Measurements from ENCODE around the gene ACVRL1.

The ACVRL1 gene

DNA sequence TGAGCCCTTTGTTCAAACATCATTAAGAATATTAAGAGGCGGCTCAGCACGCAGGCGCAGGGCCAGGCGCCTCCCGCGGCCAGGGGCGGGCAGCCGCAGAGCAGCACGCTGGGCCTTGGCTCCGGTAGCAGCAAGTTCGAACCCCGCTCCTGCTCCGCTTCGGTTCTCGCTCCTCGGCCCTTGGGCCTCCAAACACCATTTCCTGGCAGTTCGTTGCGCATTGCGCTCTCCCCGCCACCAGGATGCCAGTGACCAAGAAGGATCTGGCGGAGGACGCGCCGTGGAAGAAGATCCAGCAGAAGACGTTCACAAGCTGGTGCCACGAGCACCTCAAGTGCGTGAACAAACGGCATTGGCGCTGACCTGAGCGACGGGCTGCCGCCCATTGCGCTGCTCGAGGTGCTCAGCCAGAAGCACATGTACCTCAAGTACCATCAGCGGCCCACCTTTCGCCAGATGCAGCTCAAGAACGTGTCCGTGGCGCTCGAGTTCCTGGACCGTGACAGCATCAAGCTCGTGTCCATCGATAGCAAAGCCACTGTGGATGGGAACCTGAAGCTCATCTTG lies 6.9 kb upstream of the ACVRL1 start:
- DNase-seq, result no peak

GRCh38 chr12:51901121-51901817 lies 6.0 kb upstream of the ACVRL1 start:
- no peak for DNase-seq

- no peak for DNase-seq
These were observed 5.4 kb upstream of the ACVRL1 start for GRCh38 chr12:51901881-51902280.

DNA sequence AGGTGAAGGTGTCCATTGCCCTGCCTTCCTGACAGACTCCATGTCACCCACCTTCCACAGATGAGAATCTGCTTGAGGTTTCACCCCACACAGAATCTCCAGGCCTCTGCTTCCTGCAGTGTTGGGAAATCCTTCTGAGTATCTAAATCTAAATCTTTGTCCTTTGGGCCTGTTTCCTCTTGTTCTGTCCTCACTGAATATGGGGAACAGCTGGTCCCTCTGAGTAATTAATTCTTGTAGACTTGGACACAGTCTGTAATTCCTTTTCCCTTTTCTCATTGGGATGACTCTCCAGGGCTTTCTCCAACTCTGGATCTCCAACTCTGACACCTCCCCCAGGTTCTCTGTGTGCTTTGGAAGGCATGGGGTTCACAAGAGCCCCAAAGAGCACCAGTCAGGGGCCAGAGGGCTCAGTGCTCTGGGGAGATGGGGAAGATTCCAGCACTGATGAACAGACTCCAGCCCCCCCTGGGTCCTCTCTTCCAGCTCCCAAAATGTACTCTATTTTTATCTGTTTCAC lies 2.3 kb upstream of the ACVRL1 start:
- DNase-seq, result peak in 1 of 2 experiments; percentile 32

GRCh38 chr12:51905471-51906429 lies 1.6 kb upstream of the ACVRL1 start:
- DNase-seq, result no peak

DNA sequence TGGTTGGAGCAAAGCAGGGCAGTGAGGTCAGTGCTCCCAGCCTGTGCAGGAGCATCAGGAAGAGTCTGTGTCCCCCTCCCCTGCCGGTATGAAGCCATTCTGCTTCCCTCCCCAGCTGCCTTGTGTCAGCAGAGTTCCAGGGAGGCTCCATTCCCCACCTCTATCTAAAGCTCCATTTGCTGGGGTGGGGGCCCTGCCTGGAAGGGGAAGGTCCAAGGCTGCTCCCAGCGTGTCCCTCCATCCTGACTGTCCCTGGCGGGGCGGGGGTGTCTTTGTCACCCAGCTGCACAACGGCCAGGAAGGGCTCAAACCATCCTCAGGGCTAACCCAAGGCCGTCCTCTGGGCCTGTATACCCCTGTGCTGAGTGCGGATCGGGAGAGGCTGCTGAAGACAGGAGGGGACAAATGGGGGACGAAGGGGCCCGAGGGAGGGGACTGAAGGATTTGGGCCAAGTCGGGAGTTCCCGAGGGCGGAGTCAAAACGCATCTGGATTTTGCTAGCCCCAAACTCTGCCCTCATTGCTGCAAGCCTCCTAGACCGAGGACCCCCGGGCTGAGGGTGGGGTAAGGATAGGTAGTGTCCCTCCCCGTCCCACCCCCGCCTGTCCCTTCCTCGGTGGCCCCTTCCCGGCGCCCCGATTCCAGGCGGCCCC lies 748 bp upstream of the ACVRL1 start:
- no peak for DNase-seq

DNA sequence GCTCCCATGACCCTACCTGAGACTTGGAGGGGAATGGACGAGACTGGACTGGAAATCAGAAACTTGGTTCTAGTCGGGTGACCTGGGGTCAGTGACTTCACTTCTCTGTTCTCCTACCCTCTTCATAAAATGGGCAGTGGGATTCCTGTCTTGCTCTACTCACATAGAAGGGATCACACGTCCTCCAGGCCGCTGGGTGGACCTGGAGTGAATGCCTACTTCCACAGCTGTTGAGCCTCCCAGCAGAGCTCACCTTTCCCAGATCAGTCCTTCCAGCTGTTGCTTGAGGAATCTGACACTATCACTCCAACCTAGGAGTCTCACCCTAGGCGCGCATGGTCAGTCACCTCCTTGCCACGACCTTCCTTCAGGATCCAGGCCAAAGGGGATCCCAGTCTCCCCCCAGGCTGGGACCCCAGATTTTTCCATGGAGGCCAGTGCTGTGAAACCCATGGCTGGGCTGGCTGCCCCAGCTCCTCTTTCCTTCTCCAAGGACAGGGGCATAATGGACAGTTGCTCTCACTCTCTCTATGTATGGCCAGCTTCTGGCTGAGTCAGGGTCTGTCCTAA lies 637 bp downstream of the ACVRL1 start:
- DNase-seq, result no peak

DNA sequence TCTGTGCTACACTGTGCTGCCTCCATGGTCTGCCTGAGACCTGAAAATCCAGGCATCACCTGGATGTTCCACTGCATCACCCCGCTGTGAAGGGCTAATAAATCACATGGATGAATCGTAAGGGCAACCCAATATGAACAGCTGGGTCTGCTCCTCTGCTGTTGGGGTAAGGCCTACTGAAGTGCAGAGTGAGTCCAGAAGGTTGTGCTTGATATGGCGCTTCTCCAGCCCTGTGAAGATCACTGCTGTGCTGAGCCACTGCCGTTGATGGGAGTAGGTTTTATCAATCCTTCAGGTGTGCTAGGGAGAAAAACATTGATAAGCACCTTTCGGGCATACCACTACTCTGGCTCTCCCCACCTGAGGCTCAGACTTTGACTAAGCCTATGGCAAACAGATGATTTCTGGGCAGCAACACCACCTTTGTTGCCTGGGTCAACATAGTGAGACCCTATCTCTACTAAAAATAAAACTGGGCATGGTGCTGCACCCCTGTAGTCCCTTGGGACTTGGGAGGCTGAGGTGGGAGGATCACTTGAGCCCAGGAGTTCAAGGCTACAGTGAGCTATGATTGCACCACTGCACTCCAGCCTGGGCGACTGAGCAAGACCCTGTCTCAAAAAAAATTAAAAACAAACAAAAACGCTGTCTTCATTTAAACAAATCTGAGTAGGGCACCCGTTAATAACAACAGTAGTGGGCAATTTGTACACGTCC lies 1.7 kb downstream of the ACVRL1 start:
- DNase-seq, result no peak

DNA sequence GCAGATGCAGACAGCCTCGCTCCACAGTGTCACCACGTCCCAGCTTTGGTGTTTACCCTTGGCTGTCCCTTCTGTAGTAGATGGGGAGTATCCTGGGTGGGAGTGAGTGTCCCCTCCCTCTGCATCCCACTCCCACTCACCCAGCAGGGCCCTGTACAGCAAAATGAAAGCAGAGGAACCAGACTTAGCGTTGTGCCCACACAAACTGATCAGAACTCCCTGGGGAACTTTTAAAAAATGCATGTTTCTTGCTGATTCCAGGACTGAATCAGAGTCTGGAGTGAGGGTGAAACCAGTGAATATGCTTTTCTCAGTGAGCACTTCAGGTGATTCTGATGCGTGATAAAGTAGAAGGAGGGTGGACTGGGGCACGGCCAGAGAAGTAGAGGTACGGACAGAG lies 2.9 kb downstream of the ACVRL1 start:
- DNase-seq, result no peak

DNA sequence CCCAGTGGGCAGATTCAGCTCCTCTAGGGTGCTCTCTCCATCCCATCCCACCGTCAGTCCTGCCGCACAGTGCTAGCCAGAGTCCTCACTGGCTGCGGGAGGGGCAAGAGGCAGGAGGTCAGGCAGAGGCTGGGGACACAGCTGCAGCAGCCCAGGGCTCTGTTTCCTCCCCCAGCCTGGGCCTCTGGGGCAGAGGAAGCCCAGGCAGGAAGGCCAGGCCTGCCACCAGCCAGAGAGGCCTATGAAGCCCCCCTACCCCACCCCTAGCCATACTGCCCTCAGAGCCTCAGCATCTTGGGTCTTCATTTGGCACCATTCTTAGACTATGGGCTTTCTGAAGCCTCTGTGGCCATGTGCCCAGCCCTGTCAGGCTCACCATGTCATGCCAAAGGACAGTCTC lies 3.4 kb downstream of the ACVRL1 start:
- no peak for DNase-seq

GRCh38 chr12:51911307-51911706 lies 4.0 kb downstream of the ACVRL1 start:
- no peak for DNase-seq

- no peak for DNase-seq
These were observed 4.7 kb downstream of the ACVRL1 start for GRCh38 chr12:51911788-51912711.

DNA sequence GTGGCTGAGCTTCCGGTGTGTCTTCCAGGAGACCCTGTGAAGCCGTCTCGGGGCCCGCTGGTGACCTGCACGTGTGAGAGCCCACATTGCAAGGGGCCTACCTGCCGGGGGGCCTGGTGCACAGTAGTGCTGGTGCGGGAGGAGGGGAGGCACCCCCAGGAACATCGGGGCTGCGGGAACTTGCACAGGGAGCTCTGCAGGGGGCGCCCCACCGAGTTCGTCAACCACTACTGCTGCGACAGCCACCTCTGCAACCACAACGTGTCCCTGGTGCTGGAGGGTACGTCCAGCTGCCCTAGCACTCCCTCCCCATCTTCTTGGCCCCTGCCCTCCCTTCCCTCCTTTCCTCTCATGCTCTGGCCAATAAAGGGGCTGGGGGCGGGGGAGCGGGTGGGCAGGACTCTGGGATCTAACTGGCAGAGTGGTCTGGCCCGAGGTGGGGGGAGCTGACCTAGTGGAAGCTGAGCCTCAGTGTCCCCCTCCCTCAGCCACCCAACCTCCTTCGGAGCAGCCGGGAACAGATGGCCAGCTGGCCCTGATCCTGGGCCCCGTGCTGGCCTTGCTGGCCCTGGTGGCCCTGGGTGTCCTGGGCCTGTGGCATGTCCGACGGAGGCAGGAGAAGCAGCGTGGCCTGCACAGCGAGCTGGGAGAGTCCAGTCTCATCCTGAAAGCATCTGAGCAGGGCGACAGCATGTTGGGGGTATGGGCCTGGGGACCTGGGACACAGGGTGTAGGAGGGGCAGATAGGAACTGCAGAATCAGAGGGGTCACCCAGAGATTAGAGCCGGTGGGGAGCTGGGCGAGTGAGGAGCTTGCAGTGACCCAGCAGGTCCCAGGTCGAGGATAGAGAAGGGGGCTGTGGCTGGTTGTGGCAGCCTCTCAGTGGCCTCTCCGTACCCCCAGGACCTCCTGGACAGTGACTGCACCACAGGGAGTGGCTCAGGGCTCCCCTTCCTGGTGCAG lies 6.0 kb downstream of the ACVRL1 start:
- no peak for DNase-seq

GRCh38 chr12:51914034-51914923 lies 7.0 kb downstream of the ACVRL1 start:
- DNase-seq, result no peak

DNA sequence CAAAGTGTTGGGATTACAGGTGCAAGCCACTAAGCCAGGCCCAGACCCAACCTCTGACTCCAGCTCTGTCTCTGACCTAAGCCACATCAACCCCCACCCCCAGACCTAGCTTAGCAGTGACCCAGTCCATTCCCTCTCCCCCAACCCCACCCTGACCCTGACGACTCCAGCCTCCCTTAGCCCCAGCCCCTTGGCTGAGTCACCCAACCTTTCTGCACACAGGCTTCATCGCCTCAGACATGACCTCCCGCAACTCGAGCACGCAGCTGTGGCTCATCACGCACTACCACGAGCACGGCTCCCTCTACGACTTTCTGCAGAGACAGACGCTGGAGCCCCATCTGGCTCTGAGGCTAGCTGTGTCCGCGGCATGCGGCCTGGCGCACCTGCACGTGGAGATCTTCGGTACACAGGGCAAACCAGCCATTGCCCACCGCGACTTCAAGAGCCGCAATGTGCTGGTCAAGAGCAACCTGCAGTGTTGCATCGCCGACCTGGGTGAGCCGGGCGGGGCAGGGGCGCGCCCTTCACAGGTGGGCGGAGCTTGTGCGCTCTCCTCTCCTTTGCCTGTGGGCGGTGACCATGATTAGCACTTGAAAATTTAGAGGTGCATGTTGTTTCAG lies 7.8 kb downstream of the ACVRL1 start:
- DNase-seq, result no peak

DNA sequence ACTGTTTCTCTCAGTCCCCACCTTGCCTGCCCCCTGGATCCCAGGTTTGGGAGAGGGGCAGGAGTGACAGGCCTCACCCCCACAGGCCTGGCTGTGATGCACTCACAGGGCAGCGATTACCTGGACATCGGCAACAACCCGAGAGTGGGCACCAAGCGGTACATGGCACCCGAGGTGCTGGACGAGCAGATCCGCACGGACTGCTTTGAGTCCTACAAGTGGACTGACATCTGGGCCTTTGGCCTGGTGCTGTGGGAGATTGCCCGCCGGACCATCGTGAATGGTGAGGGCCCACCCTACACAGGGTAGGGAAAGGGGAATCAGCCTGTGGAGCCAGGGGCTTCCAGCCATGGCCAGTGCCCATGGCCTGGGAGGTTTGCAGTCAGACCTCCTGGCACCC lies 8.6 kb downstream of the ACVRL1 start:
- no peak for DNase-seq

DNA sequence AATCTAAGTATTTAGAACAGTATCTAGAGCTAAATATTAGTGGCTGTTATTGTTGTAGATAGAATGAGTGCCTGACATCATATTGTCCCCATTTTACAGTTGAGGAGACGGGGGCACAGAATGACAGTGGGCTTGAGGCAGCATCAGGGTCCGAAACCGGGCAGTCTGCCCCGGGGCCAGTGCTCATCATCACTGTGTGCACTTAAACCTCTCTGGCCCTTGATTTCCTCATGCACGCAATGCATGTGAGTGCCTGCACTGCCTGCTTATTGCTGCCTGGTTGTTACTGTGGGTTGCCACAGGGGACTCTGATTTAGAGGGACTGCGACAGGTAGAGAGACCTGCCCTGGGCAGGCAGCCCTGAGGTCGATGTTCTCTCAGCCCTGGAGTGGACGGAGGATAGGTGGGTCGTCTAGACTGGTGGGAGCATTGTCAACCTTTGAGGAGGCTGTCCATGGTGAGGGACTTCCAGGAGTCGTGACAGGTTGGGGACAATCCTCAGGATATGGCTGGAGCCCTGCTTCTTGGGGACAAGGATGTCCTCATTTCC lies 9.8 kb downstream of the ACVRL1 start:
- DNase-seq, result no peak

All from NCI-H446 (cell line).